Thoracic aorta (tissue), 2 donors: ENCODE results near the gene REXO5. TPM values are rescaled to one million over a fixed set of nuclear protein-coding genes. Genes with fewer than 3 reads are reported as not detected.
"Not testable (repeated sequence)": the region's sequence is repeated elsewhere in the genome, so short reads cannot be mapped to it uniquely, and the experiment has no call there.

Source experiments
- ATAC-seq: fragments of 150-250 bp; one replicate; pipeline ENCODE4 v1.8.0; 2017; ENCODE audit warnings: low read depth; ENCODE audit not compliant: insufficient number of reproducible peaks, low FRiP score
- DNase-seq: peaks from one replicate; pipeline ENCODE4 v3.0.0-alpha.2; 2020; ENCODE audit warnings: low spot score
- H3K27ac ChIP-seq, 2 donors: fragments of 200-600 bp; sonication (generic); 1 replicate in 1 of 2; 2 replicates in 1 of 2; pipeline ENCODE4 v1.5.1; 2016; ENCODE audit warnings: mild to moderate bottlenecking in 2 of 2, moderate library complexity in 2 of 2
- H3K27me3 ChIP-seq: fragments of 200-600 bp; sonication (generic); replicated peaks from 2 replicates; pipeline ENCODE4 v1.6.0; 2016; ENCODE audit warnings: mild to moderate bottlenecking; ENCODE audit not compliant: insufficient read depth
- H3K36me3 ChIP-seq: fragments of 200-600 bp; sonication (generic); one replicate; pipeline ENCODE4 v1.5.1; 2016
- H3K4me1 ChIP-seq, 2 donors: fragments of 200-600 bp; sonication (generic); 1 replicate in 1 of 2; 2 replicates in 1 of 2; pipeline versions ENCODE4 v1.5.1 to v1.6.0; 2016; ENCODE audit warnings: low read depth in 2 of 2, mild to moderate bottlenecking in 1 of 2; ENCODE audit not compliant: control insufficient read depth in 1 of 2
- H3K4me3 ChIP-seq: fragments of 200-600 bp; sonication (generic); 2 replicates; pipeline ENCODE4 v1.5.1; 2016; ENCODE audit warnings: mild to moderate bottlenecking
- H3K9me3 ChIP-seq: fragments of 200-600 bp; sonication (generic); 2 replicates; pipeline ENCODE4 v1.5.1; 2016
- total RNA-seq, 2 donors: library from RNA; depleted of rRNA; stranded (reverse); fragments of >200 nt; gene quantifications; one replicate each; pipeline versions ENCODE4 v1.1.0 to v1.2.3, GENCODE V29; 2016
- TF ChIP-seq, protein P1 (sequence below): fragments of 200-600 bp; sonication (generic); IDR thresholded peaks from one replicate; pipeline ENCODE4 v1.5.1; 2019; ENCODE audit warnings: antibody characterized with exemption

Gene REXO5
- total RNA-seq, 2 donors from 2014 or later: 6.5 TPM; not detected in 1

DNA sequence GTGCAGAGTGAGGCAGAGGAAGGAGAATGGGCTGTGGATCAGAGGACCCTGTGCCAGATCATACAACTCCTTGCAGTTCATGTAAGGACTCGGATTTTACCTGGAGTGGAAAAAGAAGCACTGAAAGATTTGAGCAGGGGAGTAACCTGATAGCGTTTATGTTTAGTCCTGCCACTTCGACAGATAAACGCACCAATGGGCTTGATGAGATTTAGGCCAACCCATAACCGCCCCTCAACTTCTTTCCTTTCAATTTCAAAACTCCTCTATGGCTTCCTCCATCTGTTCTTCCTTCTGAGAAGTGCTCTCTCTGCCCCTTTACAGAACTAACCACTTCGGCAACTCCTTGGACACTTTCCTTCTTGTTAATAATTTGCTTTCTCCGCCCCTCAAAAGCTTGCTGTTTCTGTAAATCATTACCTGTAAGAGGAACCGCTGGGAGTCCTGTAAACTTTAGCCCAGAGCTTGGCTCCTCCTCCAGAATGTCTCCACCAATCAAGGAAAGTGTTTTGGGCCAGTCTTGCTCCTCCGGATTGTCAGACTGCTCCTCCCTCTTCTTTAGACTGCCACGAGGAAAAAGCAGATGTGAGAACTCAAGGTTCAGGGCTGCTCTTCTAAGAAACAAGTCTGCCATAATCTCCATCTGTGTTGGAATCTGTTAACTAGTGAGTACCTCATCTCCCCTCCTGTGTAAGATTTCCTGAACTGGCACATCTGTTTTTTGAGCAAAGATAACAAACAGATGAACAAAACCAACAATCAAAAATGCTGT is 42.7 kb upstream of the REXO5 start, which contains the start of gene ACSM3:
Gene ACSM3 (plus strand): TSS at position 554 of the 772 bp plus-strand sequence. CDS start 6,021 bp downstream, outside the sequence.
- TF ChIP-seq, protein P1, sequence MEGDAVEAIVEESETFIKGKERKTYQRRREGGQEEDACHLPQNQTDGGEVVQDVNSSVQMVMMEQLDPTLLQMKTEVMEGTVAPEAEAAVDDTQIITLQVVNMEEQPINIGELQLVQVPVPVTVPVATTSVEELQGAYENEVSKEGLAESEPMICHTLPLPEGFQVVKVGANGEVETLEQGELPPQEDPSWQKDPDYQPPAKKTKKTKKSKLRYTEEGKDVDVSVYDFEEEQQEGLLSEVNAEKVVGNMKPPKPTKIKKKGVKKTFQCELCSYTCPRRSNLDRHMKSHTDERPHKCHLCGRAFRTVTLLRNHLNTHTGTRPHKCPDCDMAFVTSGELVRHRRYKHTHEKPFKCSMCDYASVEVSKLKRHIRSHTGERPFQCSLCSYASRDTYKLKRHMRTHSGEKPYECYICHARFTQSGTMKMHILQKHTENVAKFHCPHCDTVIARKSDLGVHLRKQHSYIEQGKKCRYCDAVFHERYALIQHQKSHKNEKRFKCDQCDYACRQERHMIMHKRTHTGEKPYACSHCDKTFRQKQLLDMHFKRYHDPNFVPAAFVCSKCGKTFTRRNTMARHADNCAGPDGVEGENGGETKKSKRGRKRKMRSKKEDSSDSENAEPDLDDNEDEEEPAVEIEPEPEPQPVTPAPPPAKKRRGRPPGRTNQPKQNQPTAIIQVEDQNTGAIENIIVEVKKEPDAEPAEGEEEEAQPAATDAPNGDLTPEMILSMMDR: no peak
- Histone ChIP-seq H3K36me3 (no peaks in the 10 kb centered on the region), H3K9me3 (no peaks in the 10 kb centered on the region), H3K27me3 (no peaks in the 10 kb centered on the region), H3K27ac (peak within 1 kb of the TSS; percentile 19 to 46), H3K4me3 (peak within 1 kb of the TSS; percentile 69), H3K4me1 (no peaks in the 10 kb centered on the region)
- peak; percentile 99 for ATAC-seq
- DNase-seq: no peak

DNA sequence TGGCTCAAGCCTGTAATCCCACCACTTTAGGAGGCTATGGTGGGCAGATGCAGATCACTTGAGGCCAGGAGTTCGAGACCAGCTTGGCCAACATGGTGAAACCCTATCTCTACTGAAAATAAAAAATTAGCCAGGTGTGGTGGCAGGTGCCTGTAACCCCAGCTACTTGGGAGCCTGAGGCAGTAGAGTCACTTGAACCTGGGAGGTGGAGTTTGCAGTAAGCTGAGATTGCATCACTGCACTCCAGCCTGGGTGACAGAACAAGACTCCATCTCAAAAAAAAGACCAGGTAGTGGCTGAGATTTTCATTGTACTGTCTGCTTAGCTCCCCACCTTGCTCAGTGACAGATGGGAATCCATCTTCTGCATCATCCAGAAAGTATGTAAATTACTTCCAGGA is 41.9 kb upstream of the REXO5 start:
- not testable (repeated sequence) for ATAC-seq, H3K27ac ChIP-seq, H3K27me3 ChIP-seq, H3K36me3 ChIP-seq, H3K9me3 ChIP-seq, DNase-seq, H3K4me3 ChIP-seq, H3K4me1 ChIP-seq

DNA sequence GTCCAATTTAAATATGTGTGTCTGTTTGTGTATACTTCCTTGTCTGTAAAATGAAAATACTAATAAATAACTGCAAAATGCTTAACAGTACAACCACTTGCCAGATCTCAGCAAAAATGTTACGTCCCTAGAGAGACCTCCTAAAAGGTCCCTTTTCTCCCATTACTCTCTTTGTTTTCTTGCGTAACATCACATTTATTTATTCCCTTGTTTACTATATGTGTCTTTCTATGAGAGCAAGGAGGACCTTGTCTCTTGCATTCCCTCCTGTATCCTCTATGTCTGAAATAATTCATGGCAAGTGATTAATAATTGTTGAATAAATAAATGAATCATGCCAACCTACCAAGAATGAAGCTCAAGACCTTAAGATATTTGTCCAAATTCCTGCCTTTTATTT is 40.6 kb upstream of the REXO5 start:
- no peak for ATAC-seq
- no peaks in the 10 kb centered on the region for H3K27me3 ChIP-seq
- H3K4me3 ChIP-seq: no peak overlapping the region
- TF ChIP-seq, protein P1: no peak
- H3K9me3 ChIP-seq: no peaks in the 10 kb centered on the region
- no peak overlapping the region for H3K27ac ChIP-seq
- no peaks in the 10 kb centered on the region for H3K36me3 ChIP-seq
- no peak for DNase-seq
- H3K4me1 ChIP-seq: no peaks in the 10 kb centered on the region

DNA sequence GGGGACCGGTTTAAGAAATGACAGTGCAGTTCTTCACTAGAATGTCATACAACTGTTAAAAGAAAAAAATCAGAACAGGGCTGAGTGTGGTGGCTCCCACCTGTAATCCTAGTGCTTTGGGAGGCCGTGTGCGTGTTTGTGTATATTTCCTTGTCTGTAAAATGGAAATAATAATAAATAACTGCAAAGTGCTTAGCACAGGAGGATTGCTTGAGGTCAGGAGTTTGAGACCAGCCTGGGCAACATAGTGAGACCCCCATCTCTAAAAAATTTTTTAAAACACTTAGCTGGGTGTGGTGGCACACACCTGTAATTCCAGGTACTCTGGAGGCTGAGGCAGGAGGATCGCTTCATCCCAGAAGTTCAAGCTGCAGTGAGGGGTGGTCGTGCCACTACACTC is 40.0 kb upstream of the REXO5 start:
- Histone ChIP-seq H3K27ac (no peak overlapping the region), H3K4me3 (no peak overlapping the region), H3K36me3 (no peaks in the 10 kb centered on the region), H3K9me3 (no peaks in the 10 kb centered on the region), H3K27me3 (no peaks in the 10 kb centered on the region), H3K4me1 (no peaks in the 10 kb centered on the region)
- TF ChIP-seq, protein P1: no peak
- DNase-seq: no peak
- ATAC-seq: no peak

DNA sequence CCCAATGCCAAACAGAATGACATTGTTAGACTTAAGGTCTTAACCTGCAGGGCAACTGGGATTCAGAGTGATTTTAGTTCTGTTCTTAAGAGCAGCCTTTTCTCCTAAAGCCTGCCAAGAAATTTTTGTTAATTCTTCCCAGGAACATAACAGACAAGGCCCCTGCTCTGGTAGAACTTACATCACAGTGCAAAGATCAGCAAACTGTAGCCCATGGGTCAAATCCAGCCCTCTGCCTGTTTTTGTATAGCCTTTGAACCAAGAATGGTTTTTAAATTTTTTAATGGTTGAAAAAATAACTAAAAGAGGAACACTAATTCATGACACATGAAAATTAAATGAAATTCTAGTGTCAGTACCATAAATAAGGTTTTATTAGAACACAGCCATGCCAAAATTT is 38.8 kb upstream of the REXO5 start:
- no peaks in the 10 kb centered on the region for H3K9me3 ChIP-seq
- ATAC-seq (no peak), DNase-seq (no peak)
- no peaks in the 10 kb centered on the region for H3K4me1 ChIP-seq
- H3K27ac ChIP-seq: no peak overlapping the region
- H3K36me3 ChIP-seq: no peaks in the 10 kb centered on the region
- H3K27me3 ChIP-seq: no peaks in the 10 kb centered on the region
- TF ChIP-seq, protein P1: no peak
- no peak overlapping the region for H3K4me3 ChIP-seq
